HepG2 (cell line): ENCODE measurements around the gene NR2F1. TPM values are rescaled to one million over a fixed set of nuclear protein-coding genes. Genes with fewer than 3 reads are reported as not detected.
A peak's percentile ranks its signal among the peaks of the same experiment; 100 is the strongest.

ENCODE experiments used
- ATAD3A ChIP-seq: sonication (generic); formaldehyde crosslinking; IDR thresholded peaks from 2 replicates; pipeline ENCODE4 v1.4.0; 2020; ENCODE audit warnings: missing genetic modification reagents
- ERF ChIP-seq: IDR thresholded peaks from 2 replicates; pipeline ENCODE4 v1.6.1; 2018; ENCODE audit warnings: missing biosample characterization, missing genetic modification reagents
- FOXK1 ChIP-seq: sonication (generic); formaldehyde crosslinking; IDR thresholded peaks from 2 replicates; pipeline ENCODE4 v1.4.0; 2020; ENCODE audit warnings: low read depth, missing genetic modification reagents, borderline replicate concordance
- HMG20B ChIP-seq: conservative IDR thresholded peaks from 2 replicates; pipeline ENCODE4 v1.6.1; 2016; ENCODE audit warnings: missing genetic modification reagents, missing compliant biosample characterization
- MAFF ChIP-seq: IDR thresholded peaks from 2 replicates; pipeline ENCODE4 v1.6.1; 2011; ENCODE audit warnings: low read depth, low read length, improper control_type of control experiment
- MED1 ChIP-seq: sonication (generic); formaldehyde crosslinking; IDR thresholded peaks from 2 replicates; pipeline ENCODE4 v1.4.0; 2020; ENCODE audit warnings: missing genetic modification reagents
- NCOR1 ChIP-seq: fragments of 200-600 bp; sonication (generic); IDR thresholded peaks from 2 replicates; pipeline ENCODE4 v1.7.0; 2017; ENCODE audit warnings: antibody characterized with exemption, low read length, borderline replicate concordance
- RAD21 ChIP-seq: fragments of 450-650 bp; formaldehyde crosslinking; IDR thresholded peaks from 2 replicates; pipeline ENCODE4 v1.5.0; 2020; ENCODE audit warnings: mild to moderate bottlenecking
- THRA ChIP-seq: sonication (generic); formaldehyde crosslinking; IDR thresholded peaks from 2 replicates; pipeline ENCODE4 v1.4.0; 2020; ENCODE audit warnings: missing genetic modification reagents, borderline replicate concordance
- ZNF207 ChIP-seq: fragments of 450-650 bp; IDR thresholded peaks from 2 replicates; pipeline ENCODE4 v1.6.1; 2016; ENCODE audit warnings: antibody characterized with exemption, borderline replicate concordance
- ZNF547 ChIP-seq: sonication (generic); formaldehyde crosslinking; IDR thresholded peaks from 2 replicates; pipeline ENCODE4 v1.5.1; 2020; ENCODE audit warnings: mild to moderate bottlenecking, missing genetic modification reagents
- ZNF629 ChIP-seq: sonication (generic); formaldehyde crosslinking; conservative IDR thresholded peaks from 2 replicates; pipeline ENCODE4 v1.5.0; 2020; ENCODE audit warnings: missing genetic modification reagents
- ZSCAN9 ChIP-seq: IDR thresholded peaks from 2 replicates; pipeline ENCODE4 v1.6.1; 2016; ENCODE audit warnings: borderline replicate concordance
- polyA plus RNA-seq, 8 experiments: library from polyadenylated mRNA; depleted of rRNA in 3 of 8; stranded (reverse) in 7 of 8; unstranded in 1 of 8; fragments of >200 nt; fragmentation: Illumina TruSeq in 4 of 8; extraction: Trizol in 4 of 8; gene quantifications; 2 replicates each; pipeline versions ENCODE4 v1.2.1 to v1.2.3, GENCODE V29; 2011 to 2016; ENCODE audit warnings: low read depth in 4 of 8, missing spikeins in 1 of 8, mixed read lengths in 1 of 8; ENCODE audit not compliant: insufficient read depth in 1 of 8
- total RNA-seq, 5 experiments: library from RNA; depleted of rRNA; stranded (reverse); fragments of >200 nt; fragmentation: Illumina TruSeq; extraction: Trizol; gene quantifications; 2 replicates each; pipeline ENCODE4 v1.2.3, GENCODE V29; 2016; ENCODE audit warnings: low read depth in 1 of 5
- TF ChIP-seq, protein P1 (sequence below): sonication (generic); formaldehyde crosslinking; IDR thresholded peaks from 2 replicates; pipeline ENCODE4 v1.5.0; 2020; ENCODE audit warnings: missing genetic modification reagents
- TF ChIP-seq, protein P2 (sequence below): IDR thresholded peaks from 2 replicates; pipeline ENCODE4 v1.6.1; 2016; ENCODE audit warnings: mild to moderate bottlenecking
- TF ChIP-seq, protein P3 (sequence below): sonication (generic); formaldehyde crosslinking; IDR thresholded peaks from 2 replicates; pipeline ENCODE4 v1.5.0; 2020; ENCODE audit warnings: mild to moderate bottlenecking, missing genetic modification reagents, moderate library complexity
- TF ChIP-seq, protein P4 (sequence below): IDR thresholded peaks from 2 replicates; pipeline ENCODE4 v1.6.1; 2016
- TF ChIP-seq, protein P5 (sequence below): sonication (generic); formaldehyde crosslinking; conservative IDR thresholded peaks from 2 replicates; pipeline ENCODE4 v1.8.0; 2022; ENCODE audit warnings: low read depth, missing genetic modification reagents
- TF ChIP-seq, protein P6 (sequence below): sonication (generic); formaldehyde crosslinking; conservative IDR thresholded peaks from 2 replicates; pipeline ENCODE4 v1.4.0; 2020; ENCODE audit warnings: missing genetic modification reagents

The NR2F1 gene
- total and polyA plus RNA-seq, 2 of the 13 experiments (the other 11 are each of a cell fraction or from before 2014, with no cell fraction given): 17.1 to 59.7 TPM

- TF ChIP-seq MAFF: no peak
- TF ChIP-seq ZNF547 (CRISPR knock-in tag): peak; percentile 23
- TF ChIP-seq RAD21 (CRISPR knock-in tag): 0 out of 2 replicates have a peak, but pooled peaks have one; percentile 8
- no peak for TF ChIP-seq FOXK1
- TF ChIP-seq NCOR1: no peak
- TF ChIP-seq, protein P1, sequence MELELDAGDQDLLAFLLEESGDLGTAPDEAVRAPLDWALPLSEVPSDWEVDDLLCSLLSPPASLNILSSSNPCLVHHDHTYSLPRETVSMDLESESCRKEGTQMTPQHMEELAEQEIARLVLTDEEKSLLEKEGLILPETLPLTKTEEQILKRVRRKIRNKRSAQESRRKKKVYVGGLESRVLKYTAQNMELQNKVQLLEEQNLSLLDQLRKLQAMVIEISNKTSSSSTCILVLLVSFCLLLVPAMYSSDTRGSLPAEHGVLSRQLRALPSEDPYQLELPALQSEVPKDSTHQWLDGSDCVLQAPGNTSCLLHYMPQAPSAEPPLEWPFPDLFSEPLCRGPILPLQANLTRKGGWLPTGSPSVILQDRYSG: no peak
- no peak for TF ChIP-seq ERF (CRISPR knock-in tag)
- TF ChIP-seq, protein P2, sequence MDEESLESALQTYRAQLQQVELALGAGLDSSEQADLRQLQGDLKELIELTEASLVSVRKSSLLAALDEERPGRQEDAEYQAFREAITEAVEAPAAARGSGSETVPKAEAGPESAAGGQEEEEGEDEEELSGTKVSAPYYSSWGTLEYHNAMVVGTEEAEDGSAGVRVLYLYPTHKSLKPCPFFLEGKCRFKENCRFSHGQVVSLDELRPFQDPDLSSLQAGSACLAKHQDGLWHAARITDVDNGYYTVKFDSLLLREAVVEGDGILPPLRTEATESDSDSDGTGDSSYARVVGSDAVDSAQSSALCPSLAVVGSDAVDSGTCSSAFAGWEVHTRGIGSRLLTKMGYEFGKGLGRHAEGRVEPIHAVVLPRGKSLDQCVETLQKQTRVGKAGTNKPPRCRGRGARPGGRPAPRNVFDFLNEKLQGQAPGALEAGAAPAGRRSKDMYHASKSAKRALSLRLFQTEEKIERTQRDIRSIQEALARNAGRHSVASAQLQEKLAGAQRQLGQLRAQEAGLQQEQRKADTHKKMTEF (CRISPR knock-in tag): 0 out of 2 replicates have a peak, but pooled peaks have one; percentile 36
- TF ChIP-seq, protein P3, sequence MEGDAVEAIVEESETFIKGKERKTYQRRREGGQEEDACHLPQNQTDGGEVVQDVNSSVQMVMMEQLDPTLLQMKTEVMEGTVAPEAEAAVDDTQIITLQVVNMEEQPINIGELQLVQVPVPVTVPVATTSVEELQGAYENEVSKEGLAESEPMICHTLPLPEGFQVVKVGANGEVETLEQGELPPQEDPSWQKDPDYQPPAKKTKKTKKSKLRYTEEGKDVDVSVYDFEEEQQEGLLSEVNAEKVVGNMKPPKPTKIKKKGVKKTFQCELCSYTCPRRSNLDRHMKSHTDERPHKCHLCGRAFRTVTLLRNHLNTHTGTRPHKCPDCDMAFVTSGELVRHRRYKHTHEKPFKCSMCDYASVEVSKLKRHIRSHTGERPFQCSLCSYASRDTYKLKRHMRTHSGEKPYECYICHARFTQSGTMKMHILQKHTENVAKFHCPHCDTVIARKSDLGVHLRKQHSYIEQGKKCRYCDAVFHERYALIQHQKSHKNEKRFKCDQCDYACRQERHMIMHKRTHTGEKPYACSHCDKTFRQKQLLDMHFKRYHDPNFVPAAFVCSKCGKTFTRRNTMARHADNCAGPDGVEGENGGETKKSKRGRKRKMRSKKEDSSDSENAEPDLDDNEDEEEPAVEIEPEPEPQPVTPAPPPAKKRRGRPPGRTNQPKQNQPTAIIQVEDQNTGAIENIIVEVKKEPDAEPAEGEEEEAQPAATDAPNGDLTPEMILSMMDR (CRISPR knock-in tag): peak; percentile 17; the same call in 1 of the 2 replicates
- 0 out of 2 replicates have a peak, but pooled peaks have one; percentile 38 for TF ChIP-seq ZSCAN9 (CRISPR knock-in tag)
- no peak for TF ChIP-seq ATAD3A (CRISPR knock-in tag)
- TF ChIP-seq, protein P4, sequence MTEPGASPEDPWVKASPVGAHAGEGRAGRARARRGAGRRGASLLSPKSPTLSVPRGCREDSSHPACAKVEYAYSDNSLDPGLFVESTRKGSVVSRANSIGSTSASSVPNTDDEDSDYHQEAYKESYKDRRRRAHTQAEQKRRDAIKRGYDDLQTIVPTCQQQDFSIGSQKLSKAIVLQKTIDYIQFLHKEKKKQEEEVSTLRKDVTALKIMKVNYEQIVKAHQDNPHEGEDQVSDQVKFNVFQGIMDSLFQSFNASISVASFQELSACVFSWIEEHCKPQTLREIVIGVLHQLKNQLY (CRISPR knock-in tag): no peak
- TF ChIP-seq MED1 (CRISPR knock-in tag): no peak; the same call in 1 of the 2 replicates
- TF ChIP-seq THRA: no peak; the same call in 1 of the 2 replicates
- TF ChIP-seq, protein P5, sequence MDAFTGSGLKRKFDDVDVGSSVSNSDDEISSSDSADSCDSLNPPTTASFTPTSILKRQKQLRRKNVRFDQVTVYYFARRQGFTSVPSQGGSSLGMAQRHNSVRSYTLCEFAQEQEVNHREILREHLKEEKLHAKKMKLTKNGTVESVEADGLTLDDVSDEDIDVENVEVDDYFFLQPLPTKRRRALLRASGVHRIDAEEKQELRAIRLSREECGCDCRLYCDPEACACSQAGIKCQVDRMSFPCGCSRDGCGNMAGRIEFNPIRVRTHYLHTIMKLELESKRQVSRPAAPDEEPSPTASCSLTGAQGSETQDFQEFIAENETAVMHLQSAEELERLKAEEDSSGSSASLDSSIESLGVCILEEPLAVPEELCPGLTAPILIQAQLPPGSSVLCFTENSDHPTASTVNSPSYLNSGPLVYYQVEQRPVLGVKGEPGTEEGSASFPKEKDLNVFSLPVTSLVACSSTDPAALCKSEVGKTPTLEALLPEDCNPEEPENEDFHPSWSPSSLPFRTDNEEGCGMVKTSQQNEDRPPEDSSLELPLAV (CRISPR knock-in tag): no peak
- TF ChIP-seq, protein P6, sequence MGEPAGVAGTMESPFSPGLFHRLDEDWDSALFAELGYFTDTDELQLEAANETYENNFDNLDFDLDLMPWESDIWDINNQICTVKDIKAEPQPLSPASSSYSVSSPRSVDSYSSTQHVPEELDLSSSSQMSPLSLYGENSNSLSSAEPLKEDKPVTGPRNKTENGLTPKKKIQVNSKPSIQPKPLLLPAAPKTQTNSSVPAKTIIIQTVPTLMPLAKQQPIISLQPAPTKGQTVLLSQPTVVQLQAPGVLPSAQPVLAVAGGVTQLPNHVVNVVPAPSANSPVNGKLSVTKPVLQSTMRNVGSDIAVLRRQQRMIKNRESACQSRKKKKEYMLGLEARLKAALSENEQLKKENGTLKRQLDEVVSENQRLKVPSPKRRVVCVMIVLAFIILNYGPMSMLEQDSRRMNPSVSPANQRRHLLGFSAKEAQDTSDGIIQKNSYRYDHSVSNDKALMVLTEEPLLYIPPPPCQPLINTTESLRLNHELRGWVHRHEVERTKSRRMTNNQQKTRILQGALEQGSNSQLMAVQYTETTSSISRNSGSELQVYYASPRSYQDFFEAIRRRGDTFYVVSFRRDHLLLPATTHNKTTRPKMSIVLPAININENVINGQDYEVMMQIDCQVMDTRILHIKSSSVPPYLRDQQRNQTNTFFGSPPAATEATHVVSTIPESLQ (CRISPR knock-in tag): no peak
- no peak for TF ChIP-seq ZNF629 (CRISPR knock-in tag)
- no peak for TF ChIP-seq HMG20B (CRISPR knock-in tag)
- no peak for TF ChIP-seq ZNF207
Measured at GRCh38 chr5:93580063-93580926, 2.7 kb upstream of the NR2F1 start (continued).
